K562 (cell line): ENCODE data around the gene TLE6. TPM values are rescaled to one million over a fixed set of nuclear protein-coding genes. Genes with fewer than 3 reads are reported as not detected.

Experiments
- CHD2 ChIP-seq: IDR thresholded peaks from 2 replicates; pipeline ENCODE4 v1.6.1; 2011; ENCODE audit warnings: low read depth, low read length
- FOS ChIP-seq: IDR thresholded peaks from 3 replicates; pipeline ENCODE4 v1.6.1; 2011; ENCODE audit not compliant: insufficient read length; ENCODE audit errors: extremely low read depth
- GABPB1 ChIP-seq: sonication (generic); formaldehyde crosslinking; IDR thresholded peaks from 2 replicates; pipeline ENCODE4 v1.8.0; 2022; ENCODE audit warnings: mild to moderate bottlenecking, missing genetic modification reagents
- ID3 ChIP-seq, 2 experiments: fragments of 250-450 bp in 1 of 2; fragments of 450-650 bp in 1 of 2; sonication (Bioruptor Pico) in 1 of 2; IDR thresholded peaks; 2 replicates each; pipeline versions ENCODE4 v1.6.1 to v1.8.0; 2016 to 2021; ENCODE audit warnings: mild to moderate bottlenecking in 2 of 2, moderate library complexity in 2 of 2, missing compliant biosample characterization in 1 of 2, missing genetic modification characterization in 1 of 2
- LCOR ChIP-seq: sonication (generic); formaldehyde crosslinking; IDR thresholded peaks from 2 replicates; pipeline ENCODE4 v1.8.0; 2022; ENCODE audit warnings: mild to moderate bottlenecking, missing genetic modification reagents
- MGA ChIP-seq: fragments of 450-650 bp; IDR thresholded peaks from 2 replicates; pipeline ENCODE4 v1.6.1; 2016; ENCODE audit warnings: mild to moderate bottlenecking, moderate library complexity
- MITF ChIP-seq: IDR thresholded peaks from 2 replicates; pipeline ENCODE4 v1.6.1; 2014; ENCODE audit warnings: antibody characterized with exemption
- NFRKB ChIP-seq: fragments of 450-650 bp; IDR thresholded peaks from 2 replicates; pipeline ENCODE4 v1.6.1; 2016; ENCODE audit warnings: low read depth
- RCOR1 ChIP-seq, 2 experiments: IDR thresholded peaks; 2 replicates each; pipeline ENCODE4 v1.6.1; 2012; ENCODE audit warnings: low read depth in 2 of 2, low read length in 2 of 2, borderline replicate concordance in 1 of 2, improper control_type of control experiment in 1 of 2
- RFX5 ChIP-seq: IDR thresholded peaks from 2 replicates; pipeline ENCODE4 v1.6.1; 2011; ENCODE audit warnings: low read depth, mild to moderate bottlenecking, improper control_type of control experiment, low read length
- SPI1 ChIP-seq: IDR thresholded peaks from 2 replicates; pipeline ENCODE4 v1.6.1; 2011; ENCODE audit warnings: low read depth, low read length, control low read depth, borderline replicate concordance
- USF2 ChIP-seq: sonication (generic); formaldehyde crosslinking; IDR thresholded peaks from 2 replicates; pipeline ENCODE4 v1.5.0; 2020; ENCODE audit warnings: missing genetic modification reagents
- polyA plus RNA-seq, 8 experiments: library from polyadenylated mRNA; depleted of rRNA in 4 of 8; stranded (reverse) in 5 of 8; unstranded in 3 of 8; fragments of >200 nt; fragmentation: Nextera tagmentation in 2 of 8; fragmentation: Illumina TruSeq in 1 of 8; extraction: Ambion mirVana in 2 of 8; extraction: Trizol in 1 of 8; gene quantifications; 2 replicates each; pipeline versions ENCODE4 v1.2.1 to v1.2.3, GENCODE V29; 2011 to 2014; ENCODE audit warnings: inconsistent platforms in 1 of 8, missing spikeins in 1 of 8
- total RNA-seq, 7 experiments: library from RNA; depleted of rRNA in 6 of 7; stranded (reverse); fragments of >200 nt in 6 of 7; fragmentation: Illumina TruSeq in 2 of 7; extraction: Trizol in 2 of 7; gene quantifications; 2 replicates each; pipeline versions ENCODE4 v1.2.1 to v1.2.3, GENCODE V29; 2011 to 2021; ENCODE audit warnings: low replicate concordance in 1 of 7

The TLE6 gene
- total and polyA plus RNA-seq, 9 of the 15 experiments (the other 6 are each of a cell fraction or from before 2014, with no cell fraction given): 1.1 to 6.1 (median 2.5) TPM

- TF ChIP-seq USF2: peak; percentile 91
- 0 out of 2 replicates have a peak, but pooled peaks have one; percentile 10 for TF ChIP-seq ID3 (CRISPR knock-in tag; IDR thresholded peaks at IDR 0.05)
- TF ChIP-seq ID3 (tag; IDR thresholded peaks at IDR 0.05): no peak
- peak; percentile 61; the same call in 1 of the 2 replicates for TF ChIP-seq CHD2
- TF ChIP-seq NFRKB: 0 out of 2 replicates have a peak, but pooled peaks have one; percentile 28
- TF ChIP-seq MGA: peak; percentile 92
- TF ChIP-seq LCOR (CRISPR knock-in tag): peak; percentile 80
- no peak for TF ChIP-seq RFX5
- TF ChIP-seq SPI1: 0 out of 2 replicates have a peak, but pooled peaks have one; percentile 26
- 0 out of 2 replicates have a peak, but pooled peaks have one; percentile 40 for TF ChIP-seq GABPB1 (CRISPR knock-in tag)
- TF ChIP-seq MITF: peak; percentile 47; the same call in 1 of the 2 replicates
- peak; percentile 86 for TF ChIP-seq FOS
- 0 out of 4 replicates have a peak, but pooled peaks of 1 of the 2 experiments have one; percentile 15 for TF ChIP-seq RCOR1 (IDR thresholded peaks at IDR 0.05; ENCODE audit: borderline replicate concordance in 1 of 2, low read depth in 2 of 2, low read length in 2 of 2)
Observed at GRCh38 chr19:2977001-2977745, at the start of gene TLE6 (continued).
